RCC 7860 (cell line): ENCODE results near the gene CDH1.
A peak's percentile ranks its signal among the peaks of the same experiment; 100 is the strongest.
"Not testable (repeated sequence)": the region's sequence is repeated elsewhere in the genome, so short reads cannot be mapped to it uniquely, and the experiment has no call there.

ENCODE experiments used
- DNase-seq: peaks from one replicate; pipeline ENCODE4 v3.0.0-alpha.2; 2015; ENCODE audit warnings: low spot score
- FAIRE-seq: peaks from 2 replicates; lab custom pipeline; 2012; peaks lifted over from hg19 to GRCh38; lab: Jason Lieb, UNC

The CDH1 gene

GRCh38 chr16:68786685-68787418, 49.8 kb downstream of the CDH1 start:
- no peak for FAIRE-seq
- no peak for DNase-seq

DNA sequence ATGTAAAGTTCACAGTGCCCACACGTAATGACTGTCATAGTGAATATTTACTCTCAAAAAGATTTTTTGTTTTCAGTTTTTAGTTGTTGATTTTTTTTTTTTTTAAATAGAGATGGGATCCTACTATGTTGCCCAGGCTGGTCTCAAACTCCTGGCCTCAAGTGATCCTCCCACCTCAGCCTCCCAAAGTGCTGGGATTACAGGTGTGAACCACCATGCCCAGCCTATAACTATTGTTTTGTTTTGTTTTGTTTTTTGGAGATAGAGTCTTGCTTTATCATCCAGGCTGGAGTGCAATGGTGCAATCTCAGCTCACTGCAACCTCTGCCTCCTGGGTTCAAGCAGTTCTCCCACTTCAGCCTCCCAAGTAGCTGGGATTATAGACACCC, 50.3 kb downstream of the CDH1 start:
- DNase-seq, FAIRE-seq: not testable (repeated sequence)

- peak; percentile 87 for DNase-seq
- FAIRE-seq, result peak; percentile 91
These were observed 53.2 kb downstream of the CDH1 start for GRCh38 chr16:68790130-68790761.

DNA sequence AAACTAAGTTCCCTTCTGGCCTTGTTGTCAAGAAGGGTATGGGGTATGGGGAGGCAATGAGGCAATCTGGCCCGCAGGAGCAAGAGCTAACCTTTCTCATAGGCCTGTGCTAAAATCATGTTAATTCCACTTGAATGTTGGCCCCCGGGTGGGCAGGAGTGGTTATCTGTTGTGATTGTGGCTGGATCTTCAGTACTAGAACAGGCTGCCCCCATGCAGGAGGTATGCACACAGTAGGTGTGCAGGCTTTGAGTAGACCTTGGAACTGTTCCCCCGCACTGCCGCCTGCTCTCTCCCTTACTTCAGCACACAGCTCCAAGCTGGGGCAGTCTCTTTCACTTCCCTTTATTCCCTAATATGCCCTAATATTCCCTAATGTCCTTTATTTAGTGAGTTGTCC, 53.9 kb downstream of the CDH1 start:
- DNase-seq, result no peak
- FAIRE-seq, result no peak

GRCh38 chr16:68792465-68793324, 55.6 kb downstream of the CDH1 start:
- FAIRE-seq, result no peak

GRCh38 chr16:68793401-68793857, 56.3 kb downstream of the CDH1 start:
- DNase-seq, result no peak

More at GRCh38 chr16:68792465-68793324, 55.6 kb downstream of the CDH1 start:
- DNase-seq, result peak; percentile 41

GRCh38 chr16:68798398-68798797, 61.3 kb downstream of the CDH1 start:
- no peak for DNase-seq
- FAIRE-seq, result no peak

More at GRCh38 chr16:68793401-68793857, 56.3 kb downstream of the CDH1 start:
- no peak for FAIRE-seq

DNA sequence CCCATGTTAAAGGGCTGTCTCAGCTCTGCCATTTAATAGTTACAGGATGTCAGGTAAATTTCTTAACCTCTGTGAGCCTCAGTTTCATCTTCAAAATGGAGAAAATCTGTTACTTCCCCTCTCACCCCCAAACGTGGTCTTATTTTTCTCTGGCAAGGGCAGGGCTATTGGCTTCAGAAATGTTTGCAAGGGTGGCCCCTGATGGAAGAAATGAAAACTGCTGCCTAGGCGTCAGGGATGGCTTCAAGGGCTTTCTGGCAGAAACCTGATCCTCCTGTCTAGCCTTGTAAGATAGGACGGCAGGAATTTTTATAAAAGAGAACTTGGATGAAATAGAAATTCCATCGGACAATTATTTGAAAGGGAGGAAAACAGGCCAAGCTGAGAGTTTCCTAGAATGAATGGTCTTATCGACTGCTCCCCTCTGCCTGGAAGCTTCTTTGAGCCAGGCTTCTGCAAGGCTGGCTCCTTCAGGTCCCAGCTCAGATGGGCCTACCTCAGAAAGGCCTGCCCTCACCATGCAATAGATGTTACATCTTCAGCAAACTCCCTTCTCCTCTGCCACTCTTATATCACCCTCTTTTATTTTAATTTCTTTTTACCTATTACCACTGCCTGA, 63.3 kb downstream of the CDH1 start:
- DNase-seq, result peak; percentile 34
- FAIRE-seq, result no peak

GRCh38 chr16:68802190-68802589, 65.1 kb downstream of the CDH1 start:
- DNase-seq (no peak), FAIRE-seq (no peak)

- FAIRE-seq, result no peak
These were observed 69.3 kb downstream of the CDH1 start for GRCh38 chr16:68806422-68806821.

GRCh38 chr16:68806981-68807380, 69.9 kb downstream of the CDH1 start:
- DNase-seq (no peak), FAIRE-seq (no peak)

More at GRCh38 chr16:68806422-68806821, 69.3 kb downstream of the CDH1 start:
- DNase-seq, result no peak

DNA sequence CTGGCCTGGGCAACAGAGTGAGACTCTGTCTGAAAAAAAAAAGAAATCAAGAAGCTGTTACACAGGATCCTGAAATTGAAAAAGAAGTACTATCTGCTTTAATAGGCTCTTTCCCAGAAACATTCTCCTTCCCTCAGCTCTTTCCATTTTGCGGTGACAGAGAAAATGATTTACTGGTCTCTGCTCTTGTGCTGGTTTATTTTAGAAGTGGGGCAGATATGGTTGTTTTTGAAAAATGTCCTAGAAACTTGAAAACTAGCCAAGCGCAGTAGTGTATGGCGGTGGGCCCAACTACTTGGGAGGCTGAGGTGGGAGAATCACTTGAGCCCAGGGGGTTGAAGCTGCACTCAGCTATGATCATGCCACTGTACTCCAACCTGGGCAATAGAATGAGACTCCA, 77.4 kb downstream of the CDH1 start:
- FAIRE-seq, result no peak
- no peak for DNase-seq

- FAIRE-seq, result no peak
- DNase-seq, result peak; percentile 24
These were observed 86.5 kb downstream of the CDH1 start for GRCh38 chr16:68823401-68824135.

GRCh38 chr16:68825427-68825826, 88.3 kb downstream of the CDH1 start:
- no peak for FAIRE-seq
- DNase-seq, result no peak

GRCh38 chr16:68826652-68827051, 89.6 kb downstream of the CDH1 start:
- FAIRE-seq (no peak), DNase-seq (no peak)

GRCh38 chr16:68833251-68833650, 96.2 kb downstream of the CDH1 start:
- FAIRE-seq (no peak), DNase-seq (no peak)

DNA sequence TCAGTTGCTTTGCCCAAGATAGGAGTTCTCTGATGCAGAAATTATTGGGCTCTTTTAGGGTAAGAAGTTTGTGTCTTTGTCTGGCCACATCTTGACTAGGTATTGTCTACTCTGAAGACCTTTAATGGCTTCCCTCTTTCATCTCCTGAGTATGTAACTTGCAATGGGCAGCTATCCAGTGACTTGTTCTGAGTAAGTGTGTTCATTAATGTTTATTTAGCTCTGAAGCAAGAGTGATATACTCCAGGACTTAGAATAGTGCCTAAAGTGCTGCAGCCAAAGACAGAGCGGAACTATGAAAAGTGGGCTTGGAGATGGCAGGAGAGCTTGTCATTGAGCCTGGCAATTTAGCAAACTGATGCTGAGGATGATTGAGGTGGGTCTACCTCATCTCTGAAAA, 97.5 kb downstream of the CDH1 start:
- FAIRE-seq (no peak), DNase-seq (no peak)

- DNase-seq (no peak), FAIRE-seq (no peak)
These were observed 98.9 kb downstream of the CDH1 start for GRCh38 chr16:68835970-68836369.

DNA sequence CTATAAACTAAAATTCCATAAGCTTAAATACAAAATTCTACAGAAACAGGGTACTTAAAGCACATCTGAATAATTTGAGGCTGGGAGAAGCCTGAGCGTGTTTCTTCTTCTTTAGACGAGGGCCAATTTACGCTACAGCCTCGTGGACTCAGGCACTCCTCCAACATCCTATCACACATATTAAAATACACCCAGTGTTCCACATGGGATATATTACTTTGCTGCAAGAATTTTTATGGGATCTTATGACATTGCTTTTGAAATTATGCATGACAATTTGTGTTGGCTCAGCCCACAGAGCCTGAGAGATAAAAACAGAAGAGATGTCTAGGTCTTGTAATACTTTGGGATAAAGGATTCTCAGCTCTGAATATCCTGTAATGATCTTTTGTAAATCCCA, 102.7 kb downstream of the CDH1 start:
- DNase-seq, result no peak
- no peak for FAIRE-seq

DNA sequence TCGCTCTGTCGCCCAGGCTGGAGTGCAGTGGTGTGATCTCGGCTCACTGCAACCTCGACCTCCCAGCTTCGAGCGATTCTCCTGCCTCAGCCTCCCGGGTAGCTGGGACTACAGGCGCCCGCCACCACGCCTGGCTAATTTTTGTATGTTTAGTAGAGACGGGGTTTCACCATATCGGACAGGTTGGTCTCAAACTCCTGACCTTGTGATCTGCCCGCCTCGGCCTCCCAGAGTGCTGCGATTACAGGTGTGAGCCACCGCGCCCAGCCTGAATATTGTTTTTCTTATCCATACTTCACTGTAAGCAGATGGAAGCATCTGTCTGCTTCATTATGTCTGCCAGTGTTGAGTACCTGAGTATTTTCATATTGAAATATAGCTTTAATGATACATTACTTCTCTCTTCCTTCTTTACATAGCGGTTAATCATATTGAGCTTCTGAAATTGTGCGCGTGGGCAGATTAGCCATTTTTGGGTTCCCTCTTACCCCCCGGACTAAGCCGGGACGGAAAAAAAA, 105.9 kb downstream of the CDH1 start:
- not testable (repeated sequence) for FAIRE-seq, DNase-seq
